Stimulated activated CD4-positive, alpha-beta T cell treated with anti-CD3 and anti-CD28 coated beads, Interleukin-1b, Interleukin-23, amount 100 ng/mL, for 1 hour (primary cell): ENCODE results near the gene AEBP1.

Experiments
- DNase-seq, 2 donors: peaks; one replicate each; pipeline ENCODE4 v3.0.0-alpha.2; 2020; ENCODE audit warnings: low read depth in 2 of 2

AEBP1 gene

GRCh38 chr7:44084701-44085100 lies 19.4 kb upstream of the AEBP1 start:
- no peak for DNase-seq

GRCh38 chr7:44085546-44085945 lies 18.6 kb upstream of the AEBP1 start:
- no peak for DNase-seq

GRCh38 chr7:44086627-44087026 lies 17.5 kb upstream of the AEBP1 start:
- no peak for DNase-seq

GRCh38 chr7:44087911-44088838 lies 16.0 kb upstream of the AEBP1 start:
- no peak for DNase-seq

DNA sequence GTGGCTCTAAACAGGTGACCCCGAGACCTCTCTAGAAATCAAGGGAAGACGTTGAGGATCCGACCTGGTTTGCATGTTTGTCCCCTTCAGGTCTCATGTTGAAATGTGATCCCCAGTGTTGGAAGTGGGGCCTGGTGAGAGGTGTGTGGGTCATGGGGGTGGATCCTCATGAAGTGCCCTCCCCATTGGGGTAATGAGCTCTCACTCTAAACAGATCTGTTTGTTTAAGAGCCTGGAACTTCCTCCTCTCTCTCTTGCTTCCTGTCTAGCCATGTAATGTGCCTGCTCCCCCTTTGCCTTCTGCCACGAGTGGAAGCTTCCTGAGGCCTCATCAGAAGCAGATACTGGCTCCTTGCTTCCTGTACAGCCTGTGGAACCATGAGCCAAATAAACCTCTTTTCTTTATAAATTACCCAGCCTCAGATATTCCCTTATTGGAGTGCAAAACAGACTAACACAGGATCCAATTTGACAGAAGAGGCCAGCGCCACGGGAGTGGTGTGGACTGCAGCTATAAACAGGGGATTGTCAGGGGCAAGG lies 11.0 kb upstream of the AEBP1 start:
- no peak for DNase-seq

DNA sequence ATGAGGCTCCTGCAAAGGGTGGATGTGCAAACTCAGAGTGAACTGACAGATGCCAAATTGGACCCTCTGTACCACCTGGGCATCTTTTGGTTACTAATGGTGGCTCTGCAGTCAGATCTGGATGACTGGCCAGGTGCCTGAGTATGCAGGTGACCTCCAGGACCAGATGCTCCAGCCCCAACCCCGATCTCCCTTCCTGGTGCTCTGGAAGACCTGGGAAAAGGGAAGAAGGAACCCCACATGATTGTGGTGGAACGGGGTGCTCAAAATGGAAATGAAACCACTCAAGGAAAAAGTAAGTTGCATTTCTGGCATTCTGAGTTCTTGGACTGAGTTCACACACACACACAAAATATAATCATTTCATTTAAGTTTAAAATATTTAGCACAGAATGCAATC lies 9.8 kb upstream of the AEBP1 start:
- no peak for DNase-seq

- DNase-seq, result no peak
Observed at GRCh38 chr7:44094883-44095592, 9.1 kb upstream of the AEBP1 start.

DNA sequence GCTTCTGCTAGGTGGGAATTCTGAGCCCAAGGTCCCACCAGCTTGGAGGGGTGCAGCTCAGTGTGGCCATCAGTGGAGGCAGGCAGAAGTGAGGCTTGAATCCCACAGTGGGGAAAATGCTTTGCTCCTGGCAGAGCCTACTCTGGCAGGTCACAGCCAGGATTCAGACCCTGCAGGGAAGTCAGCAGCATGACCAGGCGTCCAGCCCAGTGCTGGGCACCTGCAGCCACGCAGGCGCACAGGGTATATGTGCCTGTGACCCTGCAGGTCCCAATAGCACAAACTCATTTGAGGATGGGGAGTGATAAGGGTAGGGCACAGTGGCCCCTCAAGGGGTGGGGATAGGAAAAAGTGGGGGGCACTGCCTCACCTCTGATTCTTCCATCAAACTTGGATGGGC lies 8.4 kb upstream of the AEBP1 start:
- DNase-seq, result no peak

GRCh38 chr7:44096326-44096881 lies 7.7 kb upstream of the AEBP1 start:
- DNase-seq, result no peak

DNA sequence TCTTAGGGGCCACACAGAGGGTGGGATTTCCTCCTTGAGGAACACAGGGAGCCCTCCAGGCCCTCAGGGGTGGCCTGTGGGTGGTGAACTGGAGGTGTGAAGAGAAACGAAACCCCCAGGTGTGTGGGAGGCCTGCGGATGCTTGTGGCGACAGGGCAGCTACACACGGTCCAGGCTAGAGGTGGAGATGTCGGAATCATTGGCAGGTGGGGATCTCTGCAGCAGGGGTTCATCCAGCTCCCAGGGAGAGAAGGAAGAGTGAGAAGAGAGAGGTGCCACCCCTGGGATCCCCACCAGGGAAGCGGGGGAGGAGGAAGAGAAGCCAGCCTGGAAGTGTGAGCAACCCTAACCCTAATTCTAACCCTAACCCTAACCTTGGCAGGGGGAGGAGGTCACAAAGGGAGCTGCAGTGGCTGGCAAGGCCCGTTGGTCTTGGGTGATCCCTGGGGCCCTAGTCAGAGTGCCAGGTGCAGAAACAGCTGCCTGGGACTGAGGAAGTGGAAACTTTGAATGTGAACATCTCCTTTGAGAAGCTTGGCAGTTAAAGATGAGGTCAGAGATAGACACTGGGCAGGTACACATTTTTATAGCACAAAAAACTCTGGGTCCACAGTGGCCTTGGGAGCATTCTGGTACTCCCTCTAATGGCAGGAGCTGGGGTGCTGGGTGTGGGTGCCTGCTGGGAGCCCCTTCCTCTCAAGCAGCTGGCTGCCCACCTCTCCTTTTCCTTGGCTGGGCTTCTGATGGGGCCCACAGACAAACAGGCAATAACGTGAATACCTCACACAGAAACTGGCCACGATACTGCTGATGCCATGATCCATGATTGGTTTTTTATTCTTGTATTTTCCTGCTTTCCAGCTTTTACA lies 6.8 kb upstream of the AEBP1 start:
- no peak for DNase-seq

DNA sequence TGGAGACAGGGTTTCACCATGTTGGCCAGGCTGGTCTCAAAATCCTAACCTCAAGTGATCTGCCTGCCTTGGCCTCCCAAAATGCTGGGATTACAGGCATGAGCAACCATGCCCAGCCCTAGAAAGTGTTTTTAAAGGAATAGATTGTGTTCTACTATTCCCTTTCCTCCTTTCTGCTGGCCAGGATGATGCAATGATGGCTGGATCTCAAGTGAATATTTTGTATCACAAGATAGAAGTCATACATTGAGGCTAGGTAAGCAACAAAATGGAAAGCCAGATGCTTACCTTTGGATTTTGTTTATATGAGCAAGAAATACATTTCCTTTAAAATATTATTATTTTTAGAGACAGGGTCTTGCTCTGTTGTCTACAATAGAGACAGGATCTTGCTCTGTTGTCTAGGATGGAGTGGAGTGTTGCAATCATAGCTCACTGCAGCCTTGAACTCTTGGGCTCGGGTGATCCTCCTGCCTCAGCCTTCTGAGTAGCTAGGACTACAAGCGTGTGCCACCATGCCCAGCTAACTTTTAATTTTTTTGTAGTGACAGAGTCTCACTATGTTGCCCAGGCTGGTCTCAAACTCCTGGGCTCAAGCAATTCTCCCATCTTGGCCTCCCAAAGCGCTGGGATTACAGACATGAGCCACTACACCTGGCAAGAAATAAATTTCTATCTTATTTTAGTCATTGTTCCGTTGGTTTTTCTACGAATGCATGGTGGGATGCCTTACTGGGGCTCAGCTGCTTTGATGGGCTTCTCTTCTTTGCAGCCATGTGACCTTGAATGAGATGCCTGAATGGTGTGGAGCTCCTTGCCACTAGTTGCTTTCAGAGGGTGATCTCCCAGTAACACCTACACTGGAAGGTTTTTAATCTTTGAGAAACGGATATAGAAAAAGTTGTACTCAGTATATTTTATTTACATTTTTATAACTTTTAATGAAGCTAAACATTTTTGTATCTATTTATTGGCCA lies 5.8 kb upstream of the AEBP1 start:
- no peak for DNase-seq

DNA sequence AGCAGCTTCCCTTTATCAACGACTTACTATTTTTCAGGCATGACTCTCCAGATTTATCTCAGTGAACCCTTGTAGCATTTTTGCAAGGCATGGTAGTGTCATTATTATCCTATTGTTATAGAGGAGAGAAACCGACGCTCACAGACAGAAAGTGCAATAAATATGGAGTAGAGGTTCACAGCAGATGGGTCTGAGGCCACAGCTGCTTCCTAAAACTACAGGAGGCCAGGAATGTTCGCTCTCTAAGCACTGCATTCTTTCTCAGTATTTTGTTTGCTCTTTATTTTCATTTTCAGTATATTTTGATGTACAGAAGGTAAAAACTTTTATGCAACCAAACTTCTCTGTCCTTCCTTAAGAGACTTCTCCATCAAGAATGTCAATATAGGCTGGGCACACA lies 4.5 kb upstream of the AEBP1 start:
- no peak for DNase-seq

GRCh38 chr7:44100458-44101302 lies 3.5 kb upstream of the AEBP1 start:
- no peak for DNase-seq

GRCh38 chr7:44101303-44101965 lies 2.7 kb upstream of the AEBP1 start:
- no peak for DNase-seq

DNA sequence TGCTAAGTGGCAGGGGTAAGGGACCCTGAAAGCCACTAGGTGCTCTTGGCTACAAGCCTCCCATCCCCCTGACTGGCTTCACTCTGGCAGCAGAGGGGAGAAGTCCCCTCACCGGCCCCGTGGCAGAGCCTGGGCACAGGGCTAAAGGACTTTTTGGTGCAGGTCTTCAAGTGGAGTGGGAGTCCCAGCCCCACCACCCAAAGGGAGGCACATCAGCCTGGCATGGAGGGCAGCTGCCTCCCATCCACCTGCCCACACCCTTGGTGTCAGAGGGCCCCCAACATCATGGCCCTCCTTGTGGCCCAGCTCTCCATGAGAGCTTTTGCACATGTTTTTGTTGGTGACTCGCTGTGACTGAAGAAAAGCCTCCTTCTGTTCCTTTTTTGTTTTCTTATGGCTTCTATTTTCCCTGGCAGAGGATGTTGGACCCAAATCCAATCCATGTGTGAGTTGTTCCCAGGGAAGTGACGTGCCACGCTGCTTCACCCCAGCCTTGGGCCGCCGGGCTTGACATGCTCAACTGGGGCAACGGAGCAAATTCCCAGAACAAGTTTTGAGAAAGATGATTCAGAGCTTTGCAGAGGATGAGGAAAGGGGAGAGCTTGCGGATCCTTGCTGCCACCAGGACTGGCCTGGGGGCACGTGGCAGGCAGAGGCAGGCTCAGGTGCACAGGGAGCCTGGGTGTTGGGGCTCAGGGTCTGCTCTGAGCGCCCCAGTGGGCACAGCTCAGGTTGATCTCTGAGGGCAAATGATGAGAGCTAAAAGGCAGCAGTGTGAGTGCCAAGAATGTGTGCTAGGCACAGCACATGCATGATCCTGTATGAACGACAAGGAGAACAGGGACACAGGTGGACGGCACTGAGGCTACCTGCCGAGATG lies 1.9 kb upstream of the AEBP1 start:
- DNase-seq, result no peak

DNA sequence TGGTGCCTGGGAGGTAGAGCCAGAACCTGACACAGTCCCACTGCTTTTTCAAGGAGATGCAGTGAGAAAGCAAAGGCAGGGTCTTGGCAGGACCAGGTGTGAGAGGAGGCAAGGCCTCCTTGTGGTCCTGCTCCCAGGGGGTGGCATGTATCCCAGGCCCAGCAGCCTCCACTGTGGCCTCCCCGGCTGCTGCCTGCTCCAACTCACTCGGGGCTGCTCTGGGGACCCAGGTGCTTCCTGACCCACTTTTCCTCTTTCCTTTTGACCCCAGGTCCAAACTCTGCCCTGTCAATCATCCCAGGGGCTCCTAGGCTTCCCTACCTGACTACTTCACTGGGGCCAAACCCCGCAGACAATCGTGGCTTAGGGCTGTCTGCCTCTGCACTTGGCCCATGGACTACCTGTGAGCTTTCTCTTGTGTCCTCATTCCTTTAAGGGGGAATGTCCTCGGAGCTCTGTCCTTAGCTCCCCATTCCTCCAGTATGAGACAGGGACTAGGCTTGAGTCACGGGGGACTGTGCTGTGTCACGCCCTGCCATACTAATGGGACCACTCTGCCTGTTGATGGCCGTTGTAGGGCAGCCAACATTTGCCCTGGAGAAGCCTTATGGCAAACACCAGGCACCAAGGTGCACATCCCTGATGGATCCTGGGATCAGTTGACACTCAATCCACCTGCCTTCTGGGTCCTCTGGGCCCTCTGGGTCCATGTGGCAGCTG lies 1.1 kb upstream of the AEBP1 start:
- no peak for DNase-seq

DNA sequence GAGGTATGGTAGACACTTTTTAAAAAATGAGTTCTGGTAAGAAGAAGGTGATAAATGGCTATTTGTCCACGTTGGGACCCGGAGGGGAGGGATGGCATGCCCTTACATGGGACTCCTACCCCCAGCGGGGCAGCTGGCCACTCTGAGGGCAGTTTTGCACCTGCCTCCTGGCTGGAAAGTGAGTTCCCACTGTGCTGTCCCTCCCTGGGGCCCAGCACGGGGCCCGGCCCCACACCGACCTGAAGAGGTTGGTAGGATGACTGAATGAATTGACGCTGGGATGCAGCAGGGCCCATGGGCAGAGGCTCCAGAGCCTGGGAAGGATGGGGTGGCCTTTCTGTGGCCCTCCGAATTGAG lies 601 bp upstream of the AEBP1 start:
- DNase-seq, result no peak
